Measurements from ENCODE around the gene HSPH1.

The HSPH1 gene

DNA sequence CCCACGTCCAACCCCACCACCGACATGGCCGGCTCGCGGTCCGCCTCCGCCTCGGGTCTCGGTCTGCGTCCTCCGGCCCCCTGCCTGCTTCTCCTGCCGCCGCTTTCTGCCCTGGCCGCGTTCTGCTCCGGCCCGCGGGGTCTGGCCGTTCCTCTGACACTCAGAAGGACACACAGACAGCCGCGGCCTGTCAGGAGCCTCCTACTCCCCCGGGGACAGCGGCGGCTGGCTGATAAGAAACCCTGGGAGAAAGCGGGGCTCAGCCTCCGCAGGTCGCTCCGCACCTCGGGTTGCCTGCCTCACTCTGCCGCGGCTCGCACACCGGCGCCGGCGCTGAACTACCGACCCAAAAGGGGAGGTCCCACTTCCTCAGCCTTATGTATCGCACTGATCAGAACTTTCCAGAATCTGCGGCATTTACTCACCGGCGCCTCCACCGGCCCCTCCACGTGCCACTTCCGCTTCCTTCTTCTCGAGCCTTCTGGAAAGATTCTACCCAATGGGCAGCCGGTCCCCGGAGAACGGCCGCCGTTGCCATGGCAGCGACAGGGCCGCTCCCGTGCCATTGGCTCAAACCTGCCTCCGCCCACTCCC, at the start of gene HSPH1:
TSS of gene HSPH1 (minus strand) at position 348 of the 594 bp plus-strand sequence. CDS start at position 26, 322 bp downstream.
- peak; percentile 99 for DNase-seq

DNA sequence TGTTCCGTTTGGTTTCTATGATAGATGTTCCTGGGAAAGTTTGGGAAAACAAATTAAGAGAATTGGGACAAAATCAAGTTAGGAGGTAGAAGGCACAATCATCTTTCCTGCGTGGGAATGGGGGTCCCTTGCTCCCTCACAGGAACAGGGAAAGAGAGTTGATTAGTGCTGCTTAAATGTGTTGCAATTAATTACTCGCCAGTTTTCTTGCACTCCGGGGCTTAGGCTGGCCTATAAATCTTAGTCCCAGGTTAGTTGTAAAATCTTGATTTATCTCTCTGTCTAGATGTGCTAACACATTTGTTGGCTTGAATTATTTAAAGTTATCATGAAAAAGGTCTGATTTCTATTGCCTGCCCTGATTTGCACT, 48.1 kb upstream of the HSPH1 start:
- no peak for DNase-seq

DNA sequence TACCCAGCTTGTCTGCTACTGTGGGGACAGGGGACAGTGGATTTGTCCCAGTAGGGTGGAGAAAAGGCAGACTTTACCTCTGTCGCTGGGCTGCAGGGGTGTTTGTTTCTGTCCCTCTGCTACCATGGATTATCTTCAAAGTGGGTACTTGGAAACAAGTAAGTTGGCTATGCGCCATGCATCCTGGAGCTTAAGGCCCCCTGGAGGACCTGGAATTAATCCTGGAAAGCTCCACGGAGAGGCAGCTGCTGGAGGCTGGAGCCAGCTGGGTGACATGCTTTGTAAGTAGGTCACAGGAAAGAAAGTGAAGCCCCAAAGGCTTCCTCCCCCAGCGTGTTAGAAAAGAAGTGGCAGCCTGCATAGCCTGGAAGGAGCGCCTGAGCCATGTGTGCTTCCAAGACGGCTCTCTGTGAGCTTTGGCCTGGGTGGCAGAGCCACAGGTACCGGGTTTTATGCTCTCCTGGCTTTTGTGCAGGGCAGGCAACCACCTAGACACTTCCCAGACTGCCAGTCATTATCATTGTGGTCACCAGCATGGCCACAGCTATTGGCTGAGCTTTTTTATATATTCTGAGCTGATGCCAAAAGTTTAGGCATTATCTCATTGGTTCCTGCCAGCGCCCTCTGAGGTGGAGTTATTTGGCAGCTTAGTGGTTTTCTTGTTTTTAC, 47.6 kb upstream of the HSPH1 start:
- DNase-seq: no peak

DNA sequence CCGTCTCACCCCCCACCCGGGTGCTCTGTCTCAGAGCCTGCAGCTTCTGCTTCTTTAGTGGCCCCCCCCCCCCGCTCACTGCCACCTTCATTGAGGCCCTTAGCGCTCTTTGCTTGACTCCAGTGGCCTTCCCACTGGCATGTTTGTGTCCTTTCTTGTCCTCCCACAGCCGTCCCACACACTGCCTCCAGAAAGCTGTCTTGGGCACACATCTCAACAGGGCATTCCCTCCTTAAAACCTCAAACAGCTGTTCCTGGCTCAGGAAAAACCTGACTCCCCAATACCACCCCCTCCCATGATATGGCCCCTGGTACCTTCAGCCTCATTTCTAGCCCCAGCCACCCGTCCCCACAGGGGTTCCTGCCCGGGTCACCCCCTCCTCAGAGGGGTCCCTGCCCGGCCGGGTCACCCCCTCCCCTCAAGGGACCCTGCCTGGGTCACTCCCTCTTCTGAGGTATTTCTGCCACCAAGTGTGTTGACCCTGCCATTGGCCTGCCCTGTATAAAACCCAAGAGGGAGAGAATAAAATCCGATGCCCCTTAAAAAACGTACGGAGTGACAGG, 46.9 kb upstream of the HSPH1 start:
- no peak for DNase-seq

DNA sequence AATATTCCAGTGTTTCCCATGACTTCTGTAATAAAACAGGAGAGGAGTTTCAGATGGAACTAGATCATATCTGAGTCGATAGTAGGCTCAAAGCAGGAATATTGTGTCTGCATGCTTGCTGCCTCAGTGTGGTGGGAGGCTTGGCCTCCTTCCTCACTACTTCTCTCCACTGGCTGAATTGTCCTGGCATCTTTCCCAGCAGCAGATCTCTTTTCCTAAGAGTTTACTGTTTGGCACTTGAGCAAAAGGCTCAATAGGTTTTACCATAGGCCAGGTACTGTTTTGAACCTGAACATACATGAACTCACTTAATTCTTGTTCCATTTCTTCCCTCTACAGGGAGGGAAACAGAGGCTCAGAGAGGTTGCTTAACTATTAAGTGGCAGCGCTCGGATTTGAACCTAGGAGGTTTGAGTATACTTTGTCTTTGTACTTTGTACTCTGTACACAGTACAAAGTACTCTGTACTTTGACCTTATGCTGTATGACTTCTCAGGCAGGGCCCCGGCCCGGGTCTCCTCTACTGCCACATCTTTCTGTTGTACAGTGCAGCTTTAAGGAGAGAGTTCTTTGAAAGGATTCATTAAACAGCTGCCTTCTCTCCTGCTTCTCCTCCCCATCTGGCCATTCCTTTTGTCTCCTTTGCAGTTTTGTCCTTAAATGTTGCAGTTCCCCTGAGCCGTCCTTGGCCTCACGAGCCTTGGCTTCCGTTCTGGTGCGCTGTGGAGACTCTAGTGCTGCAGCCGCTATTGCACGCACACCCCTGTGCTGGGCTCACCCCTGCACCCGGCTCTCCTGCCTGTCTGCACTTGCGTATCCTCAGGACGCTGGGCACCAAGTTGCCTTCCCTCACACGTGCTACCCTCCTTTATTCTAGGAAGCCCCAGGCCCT, 46.2 kb upstream of the HSPH1 start:
- no peak for DNase-seq

DNA sequence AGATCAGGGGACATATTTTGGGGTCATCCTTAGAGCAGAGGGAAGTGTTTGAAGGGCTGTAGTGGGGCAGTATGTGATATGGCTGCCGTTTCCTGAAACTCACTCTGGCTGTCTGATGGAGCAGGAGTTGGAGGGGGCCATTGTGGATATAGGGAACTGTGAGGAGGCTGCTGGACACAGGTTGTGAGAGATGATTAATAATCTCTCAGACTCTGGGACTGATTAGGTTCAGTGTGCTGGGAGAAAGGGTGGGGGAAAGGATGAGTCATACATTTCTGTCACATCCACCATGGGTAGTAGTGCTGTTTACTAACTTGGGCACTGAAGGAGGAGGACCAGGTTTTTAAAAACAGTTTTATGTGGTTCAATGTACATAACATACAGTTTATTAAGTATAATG, 42.9 kb upstream of the HSPH1 start:
- no peak for DNase-seq

DNA sequence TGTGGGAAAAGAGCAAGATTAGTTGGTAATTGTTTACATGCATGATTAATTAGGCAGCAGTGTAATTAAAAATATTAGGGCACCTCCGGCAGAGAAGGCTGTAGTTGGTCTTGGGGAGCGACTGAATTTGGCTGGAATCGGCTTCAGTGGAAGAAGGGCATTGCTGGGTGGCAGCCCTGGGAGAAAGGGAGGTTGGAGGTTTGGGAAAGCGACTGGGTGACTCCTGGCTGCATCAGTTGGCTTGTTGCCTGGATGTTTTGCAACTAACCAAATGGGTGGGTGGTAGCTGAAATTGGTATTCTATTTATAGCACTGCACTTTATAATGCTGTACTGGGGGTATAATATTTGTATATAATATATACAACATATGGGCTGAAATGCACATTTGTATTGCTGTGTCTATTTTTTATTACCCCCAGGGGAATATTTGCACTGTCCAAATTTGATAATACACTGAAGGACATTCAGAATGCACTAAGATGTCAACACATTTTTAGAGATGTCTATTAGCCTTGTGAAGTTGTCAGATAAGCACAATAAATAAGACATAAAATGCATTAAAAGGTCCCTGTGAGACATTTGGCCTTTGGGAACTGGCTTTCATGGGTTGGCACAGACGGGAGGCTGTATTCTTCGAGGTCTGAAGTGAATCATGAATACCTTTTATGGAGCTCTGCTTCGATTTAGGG, 39.8 kb upstream of the HSPH1 start:
- DNase-seq: no peak

DNA sequence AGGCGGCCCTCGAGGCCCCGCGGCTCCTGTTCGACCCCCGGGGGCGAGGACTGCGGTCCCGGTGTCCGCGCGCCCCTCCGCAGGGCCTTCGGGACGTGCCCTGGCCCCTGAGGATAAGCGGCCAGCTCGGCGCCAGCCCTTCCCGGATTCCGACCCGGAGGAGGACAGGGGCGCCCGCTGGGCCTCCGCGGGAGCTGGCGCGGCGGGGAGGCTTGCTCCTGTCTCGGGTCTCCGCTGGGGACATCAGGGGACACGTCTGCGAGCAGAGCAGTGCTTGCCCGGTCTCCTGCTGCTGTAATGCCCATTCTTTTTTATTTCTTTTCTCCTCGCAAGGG, 38.9 kb upstream of the HSPH1 start:
- peak; percentile 55 for DNase-seq

DNA sequence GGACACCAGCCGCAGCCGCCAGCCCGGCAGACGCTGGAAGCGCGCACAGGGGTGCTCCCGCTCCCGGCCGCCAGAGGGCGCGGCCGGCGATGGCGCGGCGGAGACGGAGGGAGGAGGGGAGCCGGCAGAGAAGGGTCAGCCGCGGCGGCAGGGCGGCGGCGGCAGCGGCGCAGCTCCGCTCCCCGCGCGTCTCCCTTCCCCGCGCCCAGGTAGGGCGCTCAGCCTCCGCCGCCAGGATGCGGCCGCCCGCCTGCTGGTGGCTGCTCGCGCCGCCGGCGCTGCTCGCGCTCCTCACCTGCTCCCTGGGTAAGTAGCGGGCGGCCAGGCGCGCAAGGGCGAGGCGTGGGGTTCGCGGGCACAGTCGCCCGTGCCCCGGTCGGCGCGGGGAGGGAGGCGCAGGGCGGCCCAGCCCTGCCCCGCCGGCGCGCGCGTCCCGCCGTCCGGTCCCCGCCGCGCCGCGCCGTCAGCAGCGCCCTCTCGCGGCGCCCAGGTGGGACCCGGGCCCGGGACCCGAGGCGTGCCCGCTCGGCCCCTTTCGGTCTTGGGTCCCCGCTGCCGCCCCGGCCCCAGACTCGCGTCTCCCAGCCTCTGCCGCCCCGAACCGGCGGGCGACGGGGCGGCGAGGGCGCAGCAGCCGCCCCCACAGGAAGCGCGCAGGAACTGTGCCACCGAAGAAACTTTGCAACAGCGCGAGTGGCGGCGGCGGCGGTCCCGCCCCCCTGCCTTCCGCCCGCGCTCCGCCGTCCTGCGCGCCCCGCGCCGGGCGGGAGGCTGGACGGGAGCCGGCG, 38.3 kb upstream of the HSPH1 start, which contains the start of gene B3GLCT:
TSS of gene B3GLCT (plus strand) at position 127 of the 788 bp plus-strand sequence. CDS start at position 237, 110 bp downstream.
- DNase-seq: peak; percentile 82

DNA sequence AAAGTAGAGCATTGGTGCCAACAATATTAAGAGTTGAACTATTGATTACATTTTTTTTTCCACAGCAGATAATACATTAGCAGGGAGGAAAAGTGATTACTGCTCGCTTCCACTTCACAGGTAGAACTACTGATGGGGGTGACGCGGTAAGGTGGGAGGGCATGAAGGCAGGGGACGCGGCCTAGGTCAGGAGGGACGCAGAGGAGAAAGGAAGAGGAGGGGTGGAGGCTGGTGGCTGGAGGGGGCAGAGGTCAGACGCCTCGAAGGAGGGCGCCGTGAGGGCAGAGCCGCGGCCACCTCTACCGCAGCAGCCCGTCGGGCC, 37.8 kb upstream of the HSPH1 start:
- DNase-seq: no peak

DNA sequence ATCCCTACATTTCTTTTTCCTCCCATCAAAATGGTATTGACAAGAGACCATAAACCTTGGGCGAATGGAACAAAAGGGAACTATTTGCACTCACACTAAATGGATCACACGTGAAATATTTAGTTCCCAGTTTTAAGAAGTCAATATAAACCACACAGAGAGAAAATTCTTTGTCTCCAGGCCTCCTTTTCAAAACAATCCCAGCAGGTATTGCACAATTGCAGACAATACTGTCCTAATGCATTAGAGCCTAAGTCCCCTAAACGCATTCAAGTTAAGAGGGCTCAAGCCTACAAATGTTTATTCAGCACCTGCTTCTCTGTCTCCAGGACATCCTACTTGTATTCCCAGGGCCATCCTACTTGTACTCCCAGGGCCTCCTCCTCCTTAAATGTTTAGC, 36.8 kb upstream of the HSPH1 start:
- no peak for DNase-seq

DNA sequence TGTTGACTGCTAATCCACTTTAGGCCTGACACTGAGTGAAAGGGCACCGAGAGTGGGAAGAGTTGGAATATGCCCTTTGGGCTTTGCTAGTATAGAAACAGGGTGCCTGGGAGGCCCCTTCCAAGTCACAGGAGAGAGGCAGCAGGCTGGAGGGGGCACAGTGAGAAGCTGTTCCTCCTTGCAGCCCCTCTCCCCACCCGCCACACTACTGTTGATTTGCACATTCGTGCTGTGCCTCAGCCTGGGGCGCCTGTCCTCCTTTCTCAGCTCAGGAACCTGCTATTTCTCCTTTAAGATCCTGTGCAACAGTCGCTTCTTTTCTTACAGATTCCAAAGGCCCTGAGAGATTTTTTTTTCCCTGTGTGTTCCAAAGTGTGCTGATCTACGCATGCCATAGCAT, 35.3 kb upstream of the HSPH1 start:
- DNase-seq: no peak

DNA sequence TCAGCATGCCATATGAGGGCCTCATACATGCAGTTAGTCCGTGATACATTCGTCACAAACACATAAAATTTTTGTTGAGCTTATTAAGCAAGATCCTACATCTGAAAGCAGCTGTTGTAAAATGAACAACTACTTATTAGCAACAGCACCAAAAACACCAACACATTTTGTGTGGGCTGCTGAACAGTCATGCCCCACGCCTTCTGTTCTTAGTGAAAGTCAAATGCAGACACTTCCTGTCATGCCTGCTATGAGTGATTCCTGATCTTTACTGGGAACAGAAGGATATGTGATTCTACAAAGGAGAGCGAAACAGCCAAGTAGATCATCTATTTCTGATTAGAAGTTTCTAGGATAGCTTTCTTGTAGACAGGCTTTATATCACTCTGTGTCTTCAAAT, 33.9 kb upstream of the HSPH1 start:
- DNase-seq: no peak

DNA sequence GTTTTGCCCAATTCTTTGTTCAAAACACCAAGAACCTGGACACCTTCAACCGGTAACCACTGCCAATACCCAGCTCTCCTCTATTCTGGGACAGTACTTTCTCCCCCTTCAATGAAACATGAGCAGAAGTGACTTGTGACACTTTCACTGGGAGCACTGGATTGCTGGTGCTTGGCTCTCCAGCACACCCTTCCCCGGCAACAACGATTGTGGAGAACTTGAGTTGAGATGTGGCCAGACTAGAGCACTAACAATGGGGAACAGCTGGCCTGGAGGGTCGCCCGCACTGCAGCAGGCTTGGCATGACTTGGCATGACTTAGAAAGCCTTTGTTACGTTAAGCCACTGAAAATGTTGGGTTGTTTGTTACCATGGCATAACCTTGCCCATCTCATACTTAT, 30.6 kb upstream of the HSPH1 start:
- no peak for DNase-seq

DNA sequence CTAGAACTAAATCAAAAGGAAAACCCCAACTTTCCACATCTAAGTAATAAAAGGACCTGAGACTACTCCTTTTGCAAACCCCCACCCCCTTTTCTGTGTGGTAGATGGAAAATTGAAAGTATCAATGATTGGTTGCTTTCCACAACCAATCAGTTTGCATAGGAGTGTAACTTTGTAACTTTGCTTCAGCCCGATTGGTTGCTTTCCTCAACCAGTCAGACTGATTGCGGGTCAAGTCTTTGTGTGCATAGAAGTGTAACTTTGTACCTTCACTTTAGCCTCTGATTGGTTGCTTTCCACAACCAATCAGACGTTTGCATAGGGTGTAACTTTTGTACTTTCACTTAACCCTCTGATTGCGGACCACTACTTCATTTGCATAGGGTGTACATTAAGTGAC, 30.0 kb upstream of the HSPH1 start:
- no peak for DNase-seq

DNA sequence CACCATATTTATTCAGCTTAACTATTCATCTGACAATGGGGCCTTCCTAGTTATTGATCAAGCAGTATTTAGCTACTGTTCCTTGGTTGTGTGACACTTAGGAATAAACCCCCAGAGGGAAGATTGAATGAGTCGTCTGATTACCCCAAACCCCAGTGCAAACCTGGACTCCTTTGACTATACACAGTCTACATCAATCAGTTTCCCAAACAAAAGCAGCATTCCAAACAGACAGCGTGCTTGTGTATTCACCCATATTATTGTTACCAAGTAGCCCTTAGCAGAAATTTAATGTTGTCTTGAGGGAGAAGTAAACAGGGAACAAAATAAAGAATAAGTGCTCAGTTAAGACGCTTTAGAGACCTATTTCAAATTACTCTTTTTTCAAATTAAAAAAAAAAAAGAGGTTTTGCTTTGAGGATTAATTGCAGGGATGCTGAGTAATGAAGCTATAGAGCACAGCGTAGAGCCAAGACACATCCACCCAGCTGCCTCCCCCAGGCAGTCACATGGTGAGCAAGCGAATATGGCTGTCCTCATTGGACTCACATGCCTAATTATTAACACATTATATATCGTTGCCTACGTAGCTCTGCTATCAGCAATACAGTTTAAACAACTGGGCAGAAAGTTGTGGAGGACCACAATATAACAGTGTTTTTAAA, 23.4 kb upstream of the HSPH1 start:
- no peak for DNase-seq

DNA sequence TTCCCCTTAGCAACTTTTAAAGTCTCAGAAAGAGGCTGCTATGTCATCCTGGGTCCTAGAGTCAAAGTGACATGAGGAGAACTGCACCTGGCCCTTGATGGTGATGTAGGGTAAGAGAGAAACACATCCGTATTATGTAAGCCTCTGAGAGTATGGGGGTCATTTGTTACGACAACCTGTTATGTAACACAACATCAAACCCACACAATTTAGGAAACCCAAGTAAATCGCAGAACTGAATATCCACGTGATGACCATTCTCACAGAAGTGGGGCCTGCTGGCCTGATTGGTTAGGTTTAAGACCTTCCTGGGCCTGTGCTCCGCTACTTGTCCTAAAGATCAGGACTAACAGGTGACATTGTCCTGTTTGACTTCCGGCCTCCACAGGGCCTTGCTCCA, 22.7 kb upstream of the HSPH1 start:
- no peak for DNase-seq

DNA sequence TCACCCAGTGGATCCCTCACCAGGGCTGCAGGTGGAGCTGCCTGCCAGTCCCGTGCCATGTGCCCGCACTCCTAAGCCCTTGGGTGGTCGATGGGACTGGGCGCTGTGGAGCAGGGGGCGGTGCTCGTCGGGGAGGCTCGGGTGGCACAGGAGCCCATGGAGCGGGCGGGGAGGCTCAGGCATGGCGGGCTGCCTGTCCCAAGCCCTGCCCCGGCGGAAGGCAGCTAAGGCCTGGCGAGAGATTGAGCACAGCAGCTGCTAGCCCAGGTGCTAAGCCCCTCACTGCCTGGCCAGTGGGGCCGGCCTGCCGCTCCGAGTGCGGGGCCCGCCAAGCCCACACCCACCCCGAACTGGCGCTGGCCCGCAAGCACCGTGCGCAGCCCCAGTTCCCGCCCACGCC, 21.3 kb upstream of the HSPH1 start:
- no peak for DNase-seq

DNA sequence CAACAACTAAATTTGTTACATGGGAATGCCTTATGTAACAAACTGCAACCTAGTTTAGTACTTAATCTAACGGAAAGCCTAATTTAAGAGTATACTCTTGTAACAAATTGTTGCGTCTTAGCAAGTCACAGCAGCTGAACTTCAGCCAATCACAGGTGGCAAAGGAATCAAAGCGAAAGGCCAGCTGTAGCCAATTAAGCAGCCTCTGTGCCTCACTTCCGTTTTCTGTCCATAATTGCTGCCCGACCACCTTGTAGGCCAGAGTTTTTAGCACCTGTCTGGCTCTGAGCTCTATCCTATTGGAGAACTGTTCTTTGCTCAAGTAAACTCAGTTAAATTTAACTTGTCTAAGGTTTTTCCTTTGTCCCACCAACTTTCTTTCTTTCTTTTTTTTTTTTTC, 18.1 kb upstream of the HSPH1 start:
- DNase-seq: no peak

DNA sequence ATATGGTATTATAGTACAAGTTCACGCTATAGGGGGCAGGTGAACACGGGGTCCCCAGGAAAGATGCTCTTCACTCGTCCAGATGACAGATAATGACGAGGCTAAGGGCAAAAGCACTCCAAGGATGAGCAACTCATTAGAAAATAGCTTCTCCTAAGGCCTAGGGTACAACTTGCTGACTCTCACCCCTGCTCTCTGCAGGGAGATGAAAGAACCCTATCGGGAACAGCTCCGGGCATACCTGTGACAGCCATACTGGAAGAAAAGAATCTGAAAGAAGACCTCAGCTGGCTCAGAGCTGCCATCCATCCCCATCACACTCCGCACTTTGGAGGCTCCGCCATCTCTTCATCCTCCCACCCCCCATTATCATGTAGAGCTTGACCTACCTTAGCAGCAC, 17.5 kb upstream of the HSPH1 start:
- no peak for DNase-seq

DNA sequence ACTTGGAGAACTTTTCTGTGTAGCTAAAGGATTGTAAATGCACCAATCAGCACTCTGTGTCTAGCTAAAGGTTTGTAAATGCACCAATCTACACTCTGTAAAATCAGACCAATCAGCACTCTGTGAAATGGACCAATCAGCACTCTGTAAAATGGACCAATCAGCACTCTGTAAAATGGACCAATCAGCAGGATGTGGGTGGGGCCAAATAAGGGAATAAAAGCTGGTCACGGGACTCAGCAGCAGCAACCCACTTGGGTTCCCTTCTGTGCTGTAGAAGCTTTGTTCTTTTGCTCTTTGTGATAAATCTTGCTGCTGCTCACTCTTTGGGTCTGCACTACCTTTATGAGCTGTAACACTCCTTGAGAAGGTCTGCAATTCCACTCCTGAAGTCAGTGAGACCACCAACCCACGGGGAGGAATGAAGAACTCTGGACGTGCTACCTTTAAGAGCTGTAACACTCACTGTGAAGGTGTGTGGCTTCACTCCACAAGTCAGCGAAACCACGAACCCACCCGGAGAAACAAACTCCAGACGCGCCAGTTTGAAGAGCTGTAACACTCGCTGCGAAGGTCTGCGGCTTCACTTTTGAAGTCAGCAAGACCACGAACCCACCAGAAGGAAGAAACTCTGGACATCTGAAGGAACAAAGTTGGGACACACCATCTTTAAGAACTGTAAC, 16.2 kb upstream of the HSPH1 start:
- peak; percentile 19 for DNase-seq
